ENCODE data around the gene TSHR.
"Not testable (repeated sequence)": the region's sequence is repeated elsewhere in the genome, so short reads cannot be mapped to it uniquely, and the experiment has no call there.

TSHR gene

DNA sequence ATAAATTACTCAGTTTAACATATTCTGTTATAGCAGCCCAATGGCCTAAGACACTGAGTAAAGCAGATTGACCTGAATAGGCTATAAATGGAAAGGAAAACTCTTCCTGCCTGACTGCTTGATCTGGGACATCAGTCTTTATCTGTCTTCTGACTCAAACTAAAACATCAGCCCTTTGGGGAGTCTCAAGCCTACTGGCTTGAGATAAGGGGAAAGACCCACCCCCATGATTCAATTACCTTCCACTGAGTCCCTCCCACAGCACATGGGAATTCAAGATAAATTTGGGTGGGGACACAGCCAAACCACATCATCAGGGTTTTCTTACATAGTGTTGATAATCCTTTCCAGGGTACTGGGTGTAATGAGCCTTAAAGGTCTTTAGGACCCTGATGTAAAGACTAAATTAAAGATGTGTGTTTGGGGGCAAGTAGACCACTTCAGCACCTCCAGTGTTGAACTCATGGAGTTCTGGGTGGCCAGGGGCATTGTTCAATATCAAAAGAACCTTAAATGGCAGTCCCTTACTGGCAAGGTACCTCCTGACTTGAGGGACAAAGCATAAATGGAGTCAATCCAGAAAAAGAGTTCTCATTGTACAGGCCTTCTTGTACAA lies 67.8 kb downstream of the TSHR start:
- Histone ChIP-seq H3K27ac (ENCODE audit: low read depth, low read length, severe bottlenecking) (no peak overlapping the region), H3K4me1 (ENCODE audit: control insufficient read depth, insufficient read depth, low read length, poor library complexity, severe bottlenecking) (no peaks in the 10 kb centered on the region), H3K36me3 (ENCODE audit: control insufficient read depth, insufficient read depth, low read length) (no peaks in the 10 kb centered on the region), H3K9me3 (ENCODE audit: control insufficient read depth, low read length) (no peaks in the 10 kb centered on the region), H3K4me3 (ENCODE audit: extremely low read depth, insufficient read depth, low read length, poor library complexity, severe bottlenecking) (no peak overlapping the region)

DNA sequence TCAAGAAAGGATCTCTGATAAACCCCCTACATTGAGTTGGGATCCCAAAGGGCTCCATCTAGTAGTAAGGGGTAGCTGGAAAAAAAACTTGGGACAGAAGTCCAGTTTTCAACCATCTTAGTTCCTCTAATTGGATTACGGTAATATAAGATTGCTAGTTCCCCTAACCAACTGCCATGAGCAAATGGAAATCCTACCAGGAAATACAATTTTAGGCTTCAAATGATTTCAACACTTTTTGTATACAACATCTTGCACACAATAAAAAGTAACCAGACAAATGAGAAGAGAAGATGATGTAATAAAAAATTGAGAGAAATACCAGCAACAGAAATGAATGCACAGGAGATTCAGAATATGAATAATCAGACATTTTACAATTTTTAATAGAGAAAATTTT lies 73.0 kb downstream of the TSHR start:
- 100% methylated on average over 1 of the region's 1 CpG; no CpG with 5 or more reads in 1 of the 2 experiments for WGBS, 2 experiments (ENCODE audit: insufficient coverage in 2 of 2)
- no peak overlapping the region for H3K4me3 ChIP-seq (ENCODE audit: extremely low read depth, insufficient read depth, low read length, poor library complexity, severe bottlenecking)
- H3K36me3 ChIP-seq (ENCODE audit: control insufficient read depth, insufficient read depth, low read length), result no peaks in the 10 kb centered on the region
- no peak overlapping the region for H3K27ac ChIP-seq (ENCODE audit: low read depth, low read length, severe bottlenecking)
- H3K9me3 ChIP-seq (ENCODE audit: control insufficient read depth, low read length), result no peaks in the 10 kb centered on the region
- no peaks in the 10 kb centered on the region for H3K4me1 ChIP-seq (ENCODE audit: control insufficient read depth, insufficient read depth, low read length, poor library complexity, severe bottlenecking)

DNA sequence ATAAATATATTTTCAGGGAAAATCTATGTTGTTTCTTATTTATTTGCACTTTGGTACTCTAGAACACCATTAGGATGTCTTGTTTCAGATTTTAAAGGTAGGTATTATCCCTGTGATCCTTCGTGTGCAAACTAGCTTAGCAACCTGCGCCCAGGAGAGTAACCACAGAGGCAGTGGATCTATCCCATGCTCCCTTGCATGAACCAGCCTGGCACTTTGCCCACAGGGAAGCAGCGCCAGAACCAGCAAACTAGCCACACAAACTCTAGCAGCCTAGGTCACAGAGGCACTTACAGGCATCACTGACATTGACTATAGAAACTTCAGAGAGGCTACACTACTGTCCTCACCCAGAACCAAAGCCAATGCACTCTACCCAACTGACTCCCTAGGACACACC lies 76.1 kb downstream of the TSHR start:
- no peaks in the 10 kb centered on the region for H3K36me3 ChIP-seq (ENCODE audit: control insufficient read depth, insufficient read depth, low read length)

DNA sequence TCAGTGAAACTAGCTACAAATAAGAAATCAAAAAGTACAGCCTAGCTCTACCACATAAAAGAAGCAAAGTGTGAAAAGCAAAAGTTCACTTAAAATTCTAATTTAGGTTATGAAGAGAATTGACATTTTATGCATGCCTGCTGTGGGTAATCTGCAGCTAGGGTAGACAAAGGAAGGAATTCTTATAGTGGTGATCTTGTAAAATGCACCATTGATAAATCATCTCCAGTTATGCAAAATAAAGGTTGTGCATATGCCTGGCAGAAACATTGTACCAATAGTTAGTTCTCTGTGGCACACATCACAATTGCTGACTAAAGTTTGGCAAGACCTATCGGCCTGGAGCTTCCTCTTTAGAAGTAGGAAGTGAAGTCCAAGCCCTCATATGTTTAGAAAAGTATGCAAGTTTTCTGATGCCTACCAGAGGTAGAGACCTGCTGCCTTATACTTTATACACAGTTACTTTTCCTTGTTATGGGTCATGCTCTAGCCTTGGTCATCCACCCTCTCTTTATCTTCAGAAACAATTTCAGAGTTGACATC lies 78.3 kb downstream of the TSHR start:
- WGBS, 2 experiments (ENCODE audit: insufficient coverage in 2 of 2), result 100% methylated on average over 1 of the region's 1 CpG
- no peak overlapping the region for H3K27ac ChIP-seq (ENCODE audit: low read depth, low read length, severe bottlenecking)
- H3K36me3 ChIP-seq (ENCODE audit: control insufficient read depth, insufficient read depth, low read length), result no peaks in the 10 kb centered on the region
- H3K4me3 ChIP-seq (ENCODE audit: extremely low read depth, insufficient read depth, low read length, poor library complexity, severe bottlenecking), result no peak overlapping the region
- no peaks in the 10 kb centered on the region for H3K4me1 ChIP-seq (ENCODE audit: control insufficient read depth, insufficient read depth, low read length, poor library complexity, severe bottlenecking)
- H3K9me3 ChIP-seq (ENCODE audit: control insufficient read depth, low read length), result no peaks in the 10 kb centered on the region

More for the DNA sequence above, 76.1 kb downstream of the TSHR start:
- H3K27ac ChIP-seq (ENCODE audit: low read depth, low read length, severe bottlenecking), result no peak overlapping the region
- no peak overlapping the region for H3K4me3 ChIP-seq (ENCODE audit: extremely low read depth, insufficient read depth, low read length, poor library complexity, severe bottlenecking)
- H3K9me3 ChIP-seq (ENCODE audit: control insufficient read depth, low read length), result no peaks in the 10 kb centered on the region
- 50 to 83% methylated on average over 2 of the region's 3 CpGs for WGBS, 2 experiments (ENCODE audit: insufficient coverage in 2 of 2)
- no peaks in the 10 kb centered on the region for H3K4me1 ChIP-seq (ENCODE audit: control insufficient read depth, insufficient read depth, low read length, poor library complexity, severe bottlenecking)

DNA sequence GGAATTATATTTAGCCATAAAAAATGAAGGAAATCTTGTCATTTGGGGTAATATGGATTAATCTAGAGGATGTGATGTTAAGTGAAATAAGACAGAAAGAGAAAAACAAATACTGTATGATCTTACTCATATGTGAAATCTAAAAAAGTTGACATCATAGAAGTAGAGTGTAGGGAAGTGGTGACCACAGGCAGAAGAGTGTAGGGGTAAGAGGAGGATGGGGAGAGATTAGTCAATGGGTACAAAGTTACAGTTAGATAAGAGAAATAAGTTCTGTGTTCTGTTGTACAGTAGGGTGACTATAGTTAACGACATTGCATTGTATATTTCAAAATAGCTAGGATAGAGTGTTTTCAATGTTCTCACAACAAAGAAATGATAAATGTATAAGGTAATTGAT lies 87.0 kb downstream of the TSHR start:
- Histone ChIP-seq H3K27ac (ENCODE audit: low read depth, low read length, severe bottlenecking) (no peak overlapping the region), H3K4me3 (ENCODE audit: extremely low read depth, insufficient read depth, low read length, poor library complexity, severe bottlenecking) (no peak overlapping the region), H3K36me3 (ENCODE audit: control insufficient read depth, insufficient read depth, low read length) (no peaks in the 10 kb centered on the region), H3K9me3 (ENCODE audit: control insufficient read depth, low read length) (no peaks in the 10 kb centered on the region), H3K4me1 (ENCODE audit: control insufficient read depth, insufficient read depth, low read length, poor library complexity, severe bottlenecking) (no peaks in the 10 kb centered on the region)
- 100% methylated on average over 1 of the region's 1 CpG; no CpG with 5 or more reads in 1 of the 2 experiments for WGBS, 2 experiments (ENCODE audit: insufficient coverage in 2 of 2)

DNA sequence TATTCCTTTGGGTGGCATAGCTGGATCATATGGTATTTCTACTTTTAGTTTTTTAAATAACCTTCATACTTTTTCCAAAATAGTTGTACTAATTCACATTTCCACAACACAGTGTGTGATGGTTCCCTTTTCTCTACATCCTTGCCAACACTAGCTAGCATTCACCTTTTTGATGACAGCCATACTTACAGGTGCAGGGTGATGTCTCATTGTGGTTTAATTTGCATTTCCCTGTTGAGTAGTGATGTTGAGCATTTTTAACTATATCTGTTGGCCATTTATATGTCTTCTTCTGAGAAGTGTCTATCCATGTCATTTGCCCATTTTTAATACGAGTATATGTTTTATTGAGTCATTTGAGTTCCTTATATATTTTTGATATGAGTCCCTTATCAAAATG lies 96.1 kb downstream of the TSHR start:
- Histone ChIP-seq H3K9me3 (ENCODE audit: control insufficient read depth, low read length) (no peaks in the 10 kb centered on the region), H3K36me3 (ENCODE audit: control insufficient read depth, insufficient read depth, low read length) (no peaks in the 10 kb centered on the region), H3K4me1 (ENCODE audit: control insufficient read depth, insufficient read depth, low read length, poor library complexity, severe bottlenecking) (no peaks in the 10 kb centered on the region), H3K27ac (ENCODE audit: low read depth, low read length, severe bottlenecking) (no peak overlapping the region), H3K4me3 (ENCODE audit: extremely low read depth, insufficient read depth, low read length, poor library complexity, severe bottlenecking) (no peak overlapping the region)
- WGBS, 2 experiments (ENCODE audit: insufficient coverage in 2 of 2), result no CpG with 5 or more reads among the region's 1 CpG

DNA sequence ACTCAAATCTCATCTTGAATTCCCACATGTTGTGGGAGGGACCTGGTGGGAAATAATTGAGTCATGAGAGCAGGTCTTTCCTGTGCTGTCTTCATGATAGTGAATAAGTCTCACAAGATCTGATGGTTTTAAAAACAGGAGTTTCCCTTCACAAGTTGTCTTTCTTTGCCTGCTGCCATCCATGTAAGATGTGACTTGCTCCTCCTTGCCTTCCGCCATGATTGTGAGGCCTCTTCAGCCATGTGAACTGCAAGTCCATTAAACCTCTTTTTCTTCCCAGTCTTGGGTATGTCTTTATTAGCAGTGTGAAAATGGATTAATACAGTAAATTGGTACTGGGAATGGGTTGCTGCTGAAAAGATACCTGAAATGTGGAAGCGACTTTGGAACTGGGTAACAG lies 98.6 kb downstream of the TSHR start:
- H3K9me3 ChIP-seq (ENCODE audit: control insufficient read depth, low read length); H3K4me3 ChIP-seq (ENCODE audit: extremely low read depth, insufficient read depth, low read length, poor library complexity, severe bottlenecking); H3K27ac ChIP-seq (ENCODE audit: low read depth, low read length, severe bottlenecking); H3K36me3 ChIP-seq (ENCODE audit: control insufficient read depth, insufficient read depth, low read length); H3K4me1 ChIP-seq (ENCODE audit: control insufficient read depth, insufficient read depth, low read length, poor library complexity, severe bottlenecking): not testable (repeated sequence)
- 93 to 100% methylated on average over 2 of the region's 2 CpGs for WGBS, 2 experiments (ENCODE audit: insufficient coverage in 2 of 2)

DNA sequence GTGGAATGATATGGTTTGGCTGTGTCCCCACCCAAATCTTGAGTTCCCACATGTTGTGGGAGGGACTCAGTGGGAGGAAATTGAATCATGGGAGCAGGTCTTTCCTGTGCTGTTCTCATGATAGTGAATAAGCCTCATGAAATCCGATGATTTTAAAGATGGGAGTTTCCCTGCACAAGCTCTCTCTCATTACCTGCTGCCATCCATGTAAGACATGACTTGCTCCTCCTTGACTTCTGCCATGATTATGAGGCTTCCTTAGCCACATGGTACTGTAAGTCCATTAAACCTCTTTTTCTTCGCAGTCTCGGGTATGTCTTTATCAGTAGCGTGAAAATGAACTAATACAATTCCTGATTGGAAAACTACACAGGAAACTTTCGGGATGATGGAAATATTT lies 100.5 kb downstream of the TSHR start:
- Histone ChIP-seq H3K4me1 (ENCODE audit: control insufficient read depth, insufficient read depth, low read length, poor library complexity, severe bottlenecking) (no peaks in the 10 kb centered on the region), H3K4me3 (ENCODE audit: extremely low read depth, insufficient read depth, low read length, poor library complexity, severe bottlenecking) (no peak overlapping the region), H3K36me3 (ENCODE audit: control insufficient read depth, insufficient read depth, low read length) (no peaks in the 10 kb centered on the region), H3K9me3 (ENCODE audit: control insufficient read depth, low read length) (no peaks in the 10 kb centered on the region), H3K27ac (ENCODE audit: low read depth, low read length, severe bottlenecking) (no peak overlapping the region)
- WGBS, 2 experiments (ENCODE audit: insufficient coverage in 2 of 2), result no CpG with 5 or more reads among the region's 5 CpGs

DNA sequence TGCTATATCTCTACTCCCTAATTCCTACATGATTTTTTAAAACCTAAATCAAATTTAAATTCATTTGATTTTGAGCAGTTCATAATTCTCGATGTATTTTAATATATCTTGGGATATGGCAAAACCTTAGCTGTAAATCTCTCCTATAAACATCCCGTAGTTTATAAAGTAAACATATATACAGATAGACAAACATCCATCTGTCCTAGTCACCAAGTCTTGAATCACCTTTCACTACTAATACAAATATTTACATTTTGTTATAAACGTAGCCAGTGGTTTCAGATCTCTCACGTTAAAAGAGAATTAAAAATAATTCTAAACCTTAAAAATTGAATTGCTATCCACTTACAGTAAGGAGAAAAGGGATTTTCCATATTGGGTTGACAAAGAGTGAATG lies 107.0 kb downstream of the TSHR start:
- no peaks in the 10 kb centered on the region for H3K4me1 ChIP-seq (ENCODE audit: control insufficient read depth, insufficient read depth, low read length, poor library complexity, severe bottlenecking)
- no CpG with 5 or more reads among the region's 4 CpGs for WGBS, 2 experiments (ENCODE audit: insufficient coverage in 2 of 2)
- no peak overlapping the region for H3K4me3 ChIP-seq (ENCODE audit: extremely low read depth, insufficient read depth, low read length, poor library complexity, severe bottlenecking)
- no peaks in the 10 kb centered on the region for H3K9me3 ChIP-seq (ENCODE audit: control insufficient read depth, low read length)
- no peaks in the 10 kb centered on the region for H3K36me3 ChIP-seq (ENCODE audit: control insufficient read depth, insufficient read depth, low read length)
- no peak overlapping the region for H3K27ac ChIP-seq (ENCODE audit: low read depth, low read length, severe bottlenecking)

DNA sequence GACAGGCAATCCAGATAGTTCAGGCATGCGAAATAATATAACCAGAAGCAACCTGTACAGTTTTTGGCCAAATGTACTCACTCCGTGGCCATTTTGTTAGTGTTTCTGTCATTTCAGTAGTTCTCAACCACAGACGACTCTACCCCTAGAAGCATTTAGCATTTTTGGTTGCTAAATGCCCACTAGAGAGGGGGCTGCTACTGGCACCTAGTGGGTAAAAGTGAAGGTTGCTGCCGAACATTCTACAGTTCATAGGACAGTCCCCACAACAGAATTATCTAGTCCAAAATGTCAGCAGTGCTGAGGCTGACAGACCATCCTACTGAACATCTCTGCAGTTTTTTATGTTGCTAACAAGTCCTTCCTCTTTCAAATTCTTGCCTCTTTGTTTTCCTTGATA lies 107.4 kb downstream of the TSHR start:
- H3K4me1 ChIP-seq (ENCODE audit: control insufficient read depth, insufficient read depth, low read length, poor library complexity, severe bottlenecking), result no peaks in the 10 kb centered on the region
- no peaks in the 10 kb centered on the region for H3K9me3 ChIP-seq (ENCODE audit: control insufficient read depth, low read length)
- H3K4me3 ChIP-seq (ENCODE audit: extremely low read depth, insufficient read depth, low read length, poor library complexity, severe bottlenecking), result no peak overlapping the region
- WGBS, 2 experiments (ENCODE audit: insufficient coverage in 2 of 2), result 35% methylated on average over 3 of the region's 4 CpGs; no CpG with 5 or more reads in 1 of the 2 experiments
- no peak overlapping the region for H3K27ac ChIP-seq (ENCODE audit: low read depth, low read length, severe bottlenecking)
- no peaks in the 10 kb centered on the region for H3K36me3 ChIP-seq (ENCODE audit: control insufficient read depth, insufficient read depth, low read length)

DNA sequence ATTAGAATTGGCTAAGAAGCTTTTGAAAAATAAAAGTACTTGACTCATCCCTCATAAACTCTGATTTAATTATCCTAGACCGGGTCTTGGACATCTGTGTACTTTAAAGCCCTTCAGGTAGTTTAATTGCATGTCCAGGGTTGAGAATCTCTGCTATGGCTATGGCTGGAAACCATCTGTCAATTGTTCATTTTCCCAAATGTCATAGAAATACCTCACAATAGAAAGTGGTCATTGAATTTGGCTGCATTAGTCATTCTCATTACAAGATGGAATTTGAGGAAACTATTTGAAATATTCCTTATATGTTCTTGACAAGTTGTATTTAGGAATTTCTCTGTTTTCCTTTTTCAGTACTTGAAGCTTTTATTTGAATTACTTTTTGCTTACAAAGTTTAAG lies 111.3 kb downstream of the TSHR start:
- H3K4me3 ChIP-seq (ENCODE audit: extremely low read depth, insufficient read depth, low read length, poor library complexity, severe bottlenecking), result no peak overlapping the region
- H3K27ac ChIP-seq (ENCODE audit: low read depth, low read length, severe bottlenecking), result no peak overlapping the region
- no CpG with 5 or more reads among the region's 1 CpG for WGBS, 2 experiments (ENCODE audit: insufficient coverage in 2 of 2)
- peaks cover 4% of the 10 kb centered on the region for H3K9me3 ChIP-seq (ENCODE audit: control insufficient read depth, low read length)
- no peaks in the 10 kb centered on the region for H3K4me1 ChIP-seq (ENCODE audit: control insufficient read depth, insufficient read depth, low read length, poor library complexity, severe bottlenecking)
- no peaks in the 10 kb centered on the region for H3K36me3 ChIP-seq (ENCODE audit: control insufficient read depth, insufficient read depth, low read length)

Measured in mesodermal cell (in vitro differentiated cells).